GM19099 (cell line): ENCODE data around the gene ADAM29.

ENCODE experiments used
- POLR2A ChIP-seq: IDR thresholded peaks from 3 replicates; pipeline ENCODE4 v1.6.1; 2011; ENCODE audit warnings: low read depth; ENCODE audit not compliant: insufficient read length; ENCODE audit errors: extremely low read depth

ADAM29 gene

DNA sequence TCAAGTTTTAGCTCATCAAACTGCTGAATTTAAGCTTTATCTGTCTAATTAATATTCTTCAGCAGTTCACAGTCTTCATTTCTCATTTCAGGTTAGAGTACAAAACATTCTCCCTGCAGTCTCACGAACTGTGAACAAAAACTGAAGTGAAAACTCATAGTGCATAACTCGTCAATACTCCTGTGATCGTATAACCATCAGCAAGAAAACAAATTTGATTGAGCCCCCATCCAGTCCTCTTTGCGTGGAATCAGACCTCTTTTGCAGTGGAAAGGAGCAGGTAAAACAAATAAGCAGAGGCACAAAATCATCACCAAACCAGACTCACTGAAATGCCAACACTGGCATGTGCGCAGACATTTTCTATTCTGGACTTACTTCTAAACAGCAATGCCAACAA, 12.7 kb downstream of the ADAM29 start:
- no peak for TF ChIP-seq POLR2A

- TF ChIP-seq POLR2A: no peak
Observed at GRCh38 chr4:174933083-174933482, 14.9 kb downstream of the ADAM29 start.

- TF ChIP-seq POLR2A: no peak
Observed at GRCh38 chr4:174934360-174934759, 16.2 kb downstream of the ADAM29 start.

DNA sequence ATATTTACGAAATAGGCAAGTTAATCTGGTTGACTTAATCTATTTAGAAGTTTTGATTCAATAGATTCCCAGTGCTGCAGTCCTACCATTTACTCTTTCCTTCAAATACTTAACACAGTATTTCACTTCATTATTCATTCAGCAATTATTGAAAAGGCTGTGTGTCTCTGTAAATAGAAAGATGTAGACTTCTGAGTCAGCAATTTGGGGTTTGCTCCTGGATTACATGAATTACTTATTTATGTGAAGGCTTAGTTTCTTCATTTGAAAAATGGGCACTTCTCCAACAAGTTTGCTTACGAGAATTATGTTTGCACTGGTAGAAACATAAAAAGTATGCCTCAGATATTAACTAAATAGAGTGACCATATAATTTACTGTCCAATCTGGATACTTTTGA, 17.4 kb downstream of the ADAM29 start:
- no peak for TF ChIP-seq POLR2A

GRCh38 chr4:174940002-174940401, 21.8 kb downstream of the ADAM29 start:
- TF ChIP-seq POLR2A: no peak

GRCh38 chr4:174946246-174946645, 28.1 kb downstream of the ADAM29 start:
- TF ChIP-seq POLR2A: no peak

DNA sequence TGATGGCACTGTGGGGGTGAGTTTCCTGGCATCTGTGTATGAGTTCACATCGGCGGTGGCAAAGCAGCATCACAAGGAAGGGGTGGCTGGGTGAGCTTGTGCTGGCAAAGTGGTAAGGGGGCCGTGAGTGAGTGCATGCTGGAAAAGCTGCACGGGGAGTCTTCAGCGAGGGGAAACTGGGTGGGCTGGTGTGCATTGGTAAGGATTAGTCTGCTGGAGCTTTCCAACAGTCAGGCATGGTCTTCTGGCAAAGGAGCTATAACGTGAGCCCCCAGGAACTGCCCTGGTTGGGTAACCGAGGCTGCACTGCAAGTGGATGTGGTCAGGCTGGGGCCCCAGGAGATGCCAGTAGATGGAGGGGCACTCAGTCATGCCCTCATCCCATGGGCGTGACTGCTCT, 30.7 kb downstream of the ADAM29 start:
- TF ChIP-seq POLR2A: no peak

DNA sequence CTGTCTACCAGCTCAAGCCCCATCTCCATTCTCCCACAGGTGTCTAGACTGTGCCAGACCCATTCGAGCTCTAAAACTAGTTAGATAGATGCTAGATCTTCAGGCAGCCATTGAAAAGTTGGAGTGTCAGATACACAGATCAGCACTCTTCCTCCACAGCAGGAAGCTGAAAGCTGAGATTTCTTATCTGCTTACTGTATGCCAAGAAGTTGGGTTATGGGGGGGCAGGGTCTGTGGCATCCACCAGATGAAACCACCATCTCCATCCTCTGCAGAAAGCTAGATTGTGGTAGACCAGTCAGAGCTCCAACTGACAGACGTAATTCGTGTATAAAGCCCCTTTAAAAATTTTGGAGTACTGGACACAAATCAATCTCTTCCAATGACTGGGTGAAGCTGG, 54.8 kb downstream of the ADAM29 start:
- no peak for TF ChIP-seq POLR2A

DNA sequence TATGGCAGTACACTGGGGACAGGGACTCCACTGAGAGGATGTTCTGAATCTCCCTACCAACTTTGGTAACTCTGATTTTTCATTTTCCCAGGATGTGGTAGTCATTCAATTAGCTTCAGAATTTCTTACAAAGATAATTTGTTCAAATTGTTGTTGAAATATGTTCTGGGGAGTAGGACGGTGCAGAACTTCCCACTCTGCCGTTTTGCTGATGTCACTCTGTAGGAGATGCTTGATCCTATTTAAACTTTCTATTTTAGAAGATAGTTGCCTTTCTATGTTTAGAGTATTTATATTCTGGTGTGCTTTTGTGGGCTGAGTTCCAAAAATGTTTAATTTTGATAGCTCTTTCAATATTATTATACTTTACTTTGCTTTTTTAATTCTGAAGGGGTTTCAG, 55.2 kb downstream of the ADAM29 start:
- TF ChIP-seq POLR2A: no peak

DNA sequence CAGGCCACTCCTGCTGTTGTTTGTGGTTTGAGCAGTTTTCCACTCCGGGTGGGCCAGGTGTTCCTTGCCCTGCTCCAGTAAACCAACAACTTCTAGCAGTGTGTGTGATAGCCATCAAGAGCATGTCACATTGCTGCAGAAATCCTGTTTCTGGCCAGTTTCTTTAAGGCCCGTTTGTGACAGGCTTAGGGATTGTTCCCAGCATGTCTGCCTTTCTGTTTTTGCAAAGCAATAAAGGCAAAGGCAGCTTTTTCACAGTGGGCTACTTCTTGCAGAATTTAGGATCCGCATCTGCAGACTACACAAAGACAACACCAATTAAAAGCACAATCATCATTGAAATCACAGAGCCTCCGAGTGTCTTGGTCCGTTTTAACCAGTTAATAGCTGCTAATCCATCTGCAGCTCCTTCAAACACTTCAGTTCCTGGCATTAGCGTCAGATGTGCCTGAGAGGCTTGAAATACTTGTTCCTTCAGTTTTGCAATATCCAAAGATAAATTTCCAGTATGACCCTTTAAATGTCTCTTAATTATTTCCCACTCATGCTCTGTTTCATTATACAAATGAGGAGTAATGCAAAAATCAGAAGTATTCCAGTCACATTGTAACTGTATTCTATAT, 65.1 kb downstream of the ADAM29 start:
- TF ChIP-seq POLR2A: no peak

DNA sequence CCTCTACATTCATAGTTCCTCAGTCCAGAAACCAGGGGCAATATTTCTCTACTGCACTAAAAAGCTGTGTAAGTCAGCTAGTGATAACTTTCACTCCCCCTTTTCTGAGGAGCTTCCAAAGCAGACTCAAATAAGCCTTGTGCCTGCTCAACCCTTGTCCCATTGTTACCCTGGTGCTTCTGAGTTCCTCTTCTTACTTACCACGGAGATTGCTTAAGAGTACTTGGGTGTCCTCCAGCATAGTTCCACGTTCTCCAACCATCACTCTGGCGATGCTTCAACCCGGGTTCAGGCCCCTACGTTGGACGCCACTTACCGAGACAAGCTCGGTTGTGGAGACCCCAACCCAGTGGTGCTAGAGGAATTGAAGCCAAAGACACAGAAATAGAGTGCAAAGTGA, 71.6 kb downstream of the ADAM29 start:
- no peak for TF ChIP-seq POLR2A

DNA sequence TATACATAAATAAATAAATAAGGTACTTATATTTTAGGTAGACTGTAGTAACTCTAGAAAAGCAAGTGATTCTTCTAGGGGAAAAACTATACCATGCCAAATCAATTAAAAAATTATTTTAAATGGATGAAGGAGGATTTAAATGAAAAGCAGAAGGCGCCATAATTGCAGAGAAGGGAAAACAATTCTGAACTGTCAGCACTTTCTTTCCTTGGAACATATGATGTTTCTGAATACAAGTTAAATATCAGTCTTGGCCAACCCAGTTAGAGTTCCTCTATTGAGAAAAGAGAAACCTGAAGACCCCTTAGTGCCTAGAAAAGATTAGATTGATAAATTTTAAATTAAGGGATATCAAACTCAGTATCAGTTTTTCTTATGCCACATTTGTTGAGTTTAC, 75.8 kb downstream of the ADAM29 start:
- no peak for TF ChIP-seq POLR2A

DNA sequence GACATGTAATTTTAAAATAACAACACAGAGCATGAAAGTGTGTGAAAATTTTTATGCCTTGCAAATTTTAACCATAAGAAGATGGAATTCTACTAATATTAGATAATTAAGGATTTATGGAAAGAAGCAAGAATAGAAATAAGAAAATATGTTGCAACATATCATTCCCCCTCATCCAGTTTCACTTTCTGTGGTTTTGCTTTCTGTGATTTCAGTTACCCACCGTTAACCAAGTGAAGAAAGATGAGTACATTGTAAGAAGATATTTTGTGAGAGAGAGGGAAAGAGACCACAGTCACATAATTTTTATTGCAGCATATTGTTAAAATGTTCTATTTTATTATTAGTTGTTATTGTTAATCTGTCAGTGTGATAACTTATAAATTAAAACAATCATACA, 77.9 kb downstream of the ADAM29 start:
- TF ChIP-seq POLR2A: no peak

DNA sequence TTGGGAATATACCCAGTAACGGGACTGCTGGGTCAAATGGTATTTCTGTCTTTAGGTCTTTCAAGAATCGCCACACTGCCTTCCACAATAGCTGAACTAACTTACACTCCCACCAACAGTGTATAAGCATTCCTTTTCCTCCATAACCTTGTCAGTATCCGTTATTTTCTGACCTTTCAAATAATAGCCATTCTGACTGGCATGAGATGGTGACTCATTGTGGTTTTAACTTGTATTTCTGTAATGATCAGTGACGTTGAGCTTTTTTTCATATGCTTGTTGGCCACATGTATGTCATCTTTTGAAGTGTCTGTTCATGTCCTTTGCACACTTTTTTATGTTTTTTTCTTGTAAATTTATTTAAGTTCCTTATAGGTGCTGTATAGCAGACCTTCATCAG, 81.2 kb downstream of the ADAM29 start:
- TF ChIP-seq POLR2A: no peak

DNA sequence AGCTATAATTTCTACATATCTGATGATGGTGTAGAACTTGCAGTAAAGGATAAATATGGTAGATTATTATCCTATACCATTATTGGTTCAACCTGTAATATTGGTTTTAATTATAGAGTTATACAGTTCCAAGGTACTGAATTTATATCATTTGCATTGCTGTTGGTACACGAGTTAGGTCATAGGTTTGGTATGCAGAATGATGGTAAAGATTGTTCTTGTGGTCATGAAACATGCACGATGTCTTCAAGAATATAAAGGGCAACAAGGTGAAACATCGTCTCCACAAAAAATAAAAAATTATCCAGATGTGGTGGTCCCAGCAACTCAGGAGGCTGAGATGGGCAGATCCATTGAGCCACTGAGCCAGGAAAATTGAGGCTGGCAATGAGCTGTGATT, 99.6 kb downstream of the ADAM29 start:
- no peak for TF ChIP-seq POLR2A
